Measurements from ENCODE around the gene ZSCAN2. TPM values are rescaled to one million over a fixed set of nuclear protein-coding genes. Genes with fewer than 3 reads are reported as not detected.
"Not testable (repeated sequence)": the region's sequence is repeated elsewhere in the genome, so short reads cannot be mapped to it uniquely, and the experiment has no call there.

Gene ZSCAN2
- total and polyA plus RNA-seq, 2 of the 8 experiments (the other 6 are each of a cell fraction or from before 2014, with no cell fraction given) = 23.6 to 52.4 TPM

GRCh38 chr15:84551624-84552023 is 49.2 kb upstream of the ZSCAN2 start:
- H3K14ac ChIP-seq (ENCODE audit: insufficient read length); H4K20me1 ChIP-seq (replicated peaks in 1 of 2; ENCODE audit: control insufficient read depth in 1 of 2, insufficient read depth in 2 of 2, low read length in 2 of 2); H2BK20ac ChIP-seq (ENCODE audit: low read length); H2BK12ac ChIP-seq (ENCODE audit: low read depth, low read length); POLR2A ChIA-PET (ENCODE audit: partially characterized antibody); H3K23ac ChIP-seq (ENCODE audit: insufficient read length); H3K36me3 ChIP-seq (ENCODE audit: control insufficient read depth in 2 of 4, insufficient read depth in 4 of 4, low read length in 3 of 4); H3K27ac ChIP-seq (ENCODE audit: low read depth, low read length); H3K23me2 ChIP-seq (ENCODE audit: low read depth, low read length); H2BK120ac ChIP-seq (replicated peaks; ENCODE audit: low read depth, low read length); H3K27me3 ChIP-seq (replicated peaks in 1 of 4; ENCODE audit: control insufficient read depth in 3 of 4, extremely low read depth in 1 of 4, insufficient read depth in 3 of 4, low read length in 3 of 4); H2BK15ac ChIP-seq (ENCODE audit: low read length); DNase-seq (ENCODE audit: low read depth in 1 of 2, low spot score in 2 of 2); H3K79me1 ChIP-seq (ENCODE audit: low read depth, low read length); H3K4me1 ChIP-seq (replicated peaks in 1 of 4; ENCODE audit: control insufficient read depth in 3 of 4, insufficient read depth in 4 of 4, low read length in 3 of 4); H4K91ac ChIP-seq (replicated peaks; ENCODE audit: insufficient read length, low read length); FAIRE-seq; H2BK5ac ChIP-seq (ENCODE audit: low read depth, low read length); H3K9me3 ChIP-seq (ENCODE audit: insufficient read depth in 2 of 2, low read depth in 1 of 2, low read length in 1 of 2); H3K4me2 ChIP-seq (ENCODE audit: insufficient read depth in 1 of 2, low read depth in 2 of 2, low read length in 2 of 2); H3K4ac ChIP-seq (replicated peaks; ENCODE audit: insufficient read length, low read depth, low read length); H3K79me2 ChIP-seq (ENCODE audit: control insufficient read depth in 1 of 2, insufficient read depth in 2 of 2, low read length in 2 of 2); H3K9ac ChIP-seq (replicated peaks in 1 of 4; ENCODE audit: extremely low read depth in 1 of 4, low read depth in 3 of 4, low read length in 3 of 4); H3K18ac ChIP-seq (ENCODE audit: extremely low read depth, low read length); H4K8ac ChIP-seq (ENCODE audit: extremely low read depth, insufficient read depth, low read length); H2AFZ ChIP-seq (ENCODE audit: low read length); H3K56ac ChIP-seq (replicated peaks; ENCODE audit: insufficient read length, low read depth, low read length); H4K5ac ChIP-seq (ENCODE audit: insufficient read length, low read depth, low read length); H3K4me3 ChIP-seq (ENCODE audit: extremely low read depth in 1 of 4, insufficient read depth in 2 of 4, low read depth in 3 of 4, low read length in 4 of 4); H2AK5ac ChIP-seq (ENCODE audit: low read depth, low read length): not testable (repeated sequence)
- CTCF ChIA-PET (ENCODE audit: partially characterized antibody) = interaction anchor here (0.9 kb wide), 1 partner anchor 9 kb away, joined by 4 read pairs; no protein-coding TSS in a partner anchor
- 93% methylated on average over 2 of the region's 2 CpGs; no CpG with 5 or more reads in 1 of the 2 experiments for WGBS, 2 experiments (ENCODE audit: extremely low coverage in 1 of 2, insufficient coverage in 1 of 2, insufficient read length in 1 of 2, insufficient replicate concordance in 2 of 2, low coverage in 1 of 2, low lambda C conversion rate in 2 of 2, missing lambda C conversion rate in 1 of 2)

Measured in H1 (cell line).